GM23338 (cell line): Measurements from ENCODE around the gene SLC5A7.

Source experiments
- CREB1 ChIP-seq: fragments of 250-450 bp; sonication (Bioruptor Pico); IDR thresholded peaks from 2 replicates; pipeline ENCODE4 v1.5.0; 2020; ENCODE audit warnings: low read depth, mild to moderate bottlenecking, moderate library complexity
- CTCF ChIP-seq, 2 experiments: fragments of 200-600 bp in 1 of 2; sonication (generic) in 1 of 2; conservative IDR thresholded peaks; 2 replicates each; pipeline versions ENCODE4 v1.5.1 to v1.6.1; 2016 to 2017; ENCODE audit warnings: antibody characterized with exemption in 2 of 2, low read depth in 2 of 2, mild to moderate bottlenecking in 2 of 2, moderate library complexity in 1 of 2
- ETS1 ChIP-seq: IDR thresholded peaks from 2 replicates; pipeline ENCODE4 v1.6.1; 2016; ENCODE audit warnings: antibody characterized with exemption
- EZH2 ChIP-seq: fragments of 200-600 bp; sonication (generic); IDR thresholded peaks from one replicate; pipeline ENCODE4 v1.8.0; 2017; ENCODE audit warnings: antibody characterized with exemption, mild to moderate bottlenecking, low read depth; ENCODE audit not compliant: unreplicated experiment
- NANOG ChIP-seq: IDR thresholded peaks from 2 replicates; pipeline ENCODE4 v1.6.1; 2016; ENCODE audit warnings: antibody characterized with exemption, borderline replicate concordance
- POLR2AphosphoS5 ChIP-seq: IDR thresholded peaks from 2 replicates; pipeline ENCODE4 v1.6.1; 2016; ENCODE audit warnings: antibody characterized with exemption, low read depth
- REST ChIP-seq: IDR thresholded peaks from one replicate; pipeline ENCODE4 v1.6.1; 2018; ENCODE audit warnings: antibody characterized with exemption; ENCODE audit not compliant: unreplicated experiment

GRCh38 chr2:108058576-108059137 lies 72.3 kb downstream of the SLC5A7 start:
- TF ChIP-seq CTCF (conservative IDR thresholded peaks at IDR 0.05; ENCODE audit: low read depth in 2 of 2) (no peak), REST (no peak), POLR2AphosphoS5 (no peak), CREB1 (no peak), ETS1 (no peak), NANOG (no peak), EZH2 (no peak)
